D721Med (cell line): ENCODE results near the gene TRIM63.
A peak's percentile ranks its signal among the peaks of the same experiment; 100 is the strongest.

Experiments
- DNase-seq: peaks from one replicate; pipeline ENCODE4 v3.0.0; 2011; ENCODE audit warnings: low spot score; ENCODE audit not compliant: insufficient read length
- FAIRE-seq: peaks from 2 replicates; lab custom pipeline; 2011; peaks lifted over from hg19 to GRCh38; lab: Jason Lieb, UNC
- TF ChIP-seq, protein P1 (sequence below): IDR thresholded peaks from 2 replicates; pipeline ENCODE4 v1.5.1; 2012; ENCODE audit warnings: mild to moderate bottlenecking, control low read depth; ENCODE audit not compliant: insufficient read depth; ENCODE audit errors: missing control alignments

The TRIM63 gene

GRCh38 chr1:26025517-26025916 is 41.9 kb downstream of the TRIM63 start:
- TF ChIP-seq, protein P1, sequence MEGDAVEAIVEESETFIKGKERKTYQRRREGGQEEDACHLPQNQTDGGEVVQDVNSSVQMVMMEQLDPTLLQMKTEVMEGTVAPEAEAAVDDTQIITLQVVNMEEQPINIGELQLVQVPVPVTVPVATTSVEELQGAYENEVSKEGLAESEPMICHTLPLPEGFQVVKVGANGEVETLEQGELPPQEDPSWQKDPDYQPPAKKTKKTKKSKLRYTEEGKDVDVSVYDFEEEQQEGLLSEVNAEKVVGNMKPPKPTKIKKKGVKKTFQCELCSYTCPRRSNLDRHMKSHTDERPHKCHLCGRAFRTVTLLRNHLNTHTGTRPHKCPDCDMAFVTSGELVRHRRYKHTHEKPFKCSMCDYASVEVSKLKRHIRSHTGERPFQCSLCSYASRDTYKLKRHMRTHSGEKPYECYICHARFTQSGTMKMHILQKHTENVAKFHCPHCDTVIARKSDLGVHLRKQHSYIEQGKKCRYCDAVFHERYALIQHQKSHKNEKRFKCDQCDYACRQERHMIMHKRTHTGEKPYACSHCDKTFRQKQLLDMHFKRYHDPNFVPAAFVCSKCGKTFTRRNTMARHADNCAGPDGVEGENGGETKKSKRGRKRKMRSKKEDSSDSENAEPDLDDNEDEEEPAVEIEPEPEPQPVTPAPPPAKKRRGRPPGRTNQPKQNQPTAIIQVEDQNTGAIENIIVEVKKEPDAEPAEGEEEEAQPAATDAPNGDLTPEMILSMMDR, result no peak
- no peak for FAIRE-seq
- no peak for DNase-seq

GRCh38 chr1:26025060-26025459 is 42.4 kb downstream of the TRIM63 start:
- DNase-seq (no peak), FAIRE-seq (no peak)
- TF ChIP-seq, protein P1, result no peak

DNA sequence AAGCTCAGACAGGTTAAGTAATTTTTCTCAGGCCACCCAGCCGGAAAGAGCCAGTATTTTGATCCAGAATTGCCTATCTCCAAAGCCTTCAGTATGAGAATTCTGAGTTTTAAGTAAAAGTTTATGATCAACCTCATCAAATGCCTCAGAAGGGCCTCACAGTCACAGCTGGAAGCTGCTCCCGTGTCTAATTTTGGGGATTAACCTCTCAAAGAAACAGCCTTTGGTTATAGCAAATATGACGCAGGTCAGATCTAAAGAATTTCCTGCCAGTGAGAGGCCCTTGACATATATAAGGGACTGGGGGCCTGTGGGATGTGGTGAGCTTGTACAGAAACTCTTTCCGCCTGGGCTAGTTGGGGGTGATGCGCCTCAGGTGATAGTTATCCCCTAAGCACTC is 43.6 kb downstream of the TRIM63 start:
- DNase-seq (no peak), FAIRE-seq (no peak)
- TF ChIP-seq, protein P1, result no peak

DNA sequence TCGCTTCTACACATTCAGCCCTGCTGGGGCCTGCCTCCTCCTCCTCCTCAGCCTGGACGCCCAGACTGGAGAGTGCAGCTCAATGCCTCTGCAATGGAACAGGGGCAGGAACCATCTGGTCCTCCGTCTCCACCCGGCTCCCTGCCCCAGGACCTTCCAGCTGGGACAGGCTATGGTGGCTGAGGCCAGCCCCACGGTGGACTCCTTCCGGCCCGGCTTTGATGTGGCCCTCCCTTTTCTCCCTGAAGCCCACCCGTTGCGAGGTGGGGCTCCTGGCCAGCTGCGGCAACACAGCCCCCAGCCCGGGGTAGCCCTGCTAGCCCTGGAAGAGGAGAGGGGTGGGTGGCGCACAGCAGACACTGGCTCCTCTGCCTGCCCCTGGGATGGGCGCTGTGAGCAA is 44.4 kb downstream of the TRIM63 start:
- TF ChIP-seq, protein P1, result no peak
- DNase-seq (no peak), FAIRE-seq (no peak)

GRCh38 chr1:26022404-26022779 is 45.0 kb downstream of the TRIM63 start:
- no peak for DNase-seq
- FAIRE-seq, result no peak
- TF ChIP-seq, protein P1, result no peak

DNA sequence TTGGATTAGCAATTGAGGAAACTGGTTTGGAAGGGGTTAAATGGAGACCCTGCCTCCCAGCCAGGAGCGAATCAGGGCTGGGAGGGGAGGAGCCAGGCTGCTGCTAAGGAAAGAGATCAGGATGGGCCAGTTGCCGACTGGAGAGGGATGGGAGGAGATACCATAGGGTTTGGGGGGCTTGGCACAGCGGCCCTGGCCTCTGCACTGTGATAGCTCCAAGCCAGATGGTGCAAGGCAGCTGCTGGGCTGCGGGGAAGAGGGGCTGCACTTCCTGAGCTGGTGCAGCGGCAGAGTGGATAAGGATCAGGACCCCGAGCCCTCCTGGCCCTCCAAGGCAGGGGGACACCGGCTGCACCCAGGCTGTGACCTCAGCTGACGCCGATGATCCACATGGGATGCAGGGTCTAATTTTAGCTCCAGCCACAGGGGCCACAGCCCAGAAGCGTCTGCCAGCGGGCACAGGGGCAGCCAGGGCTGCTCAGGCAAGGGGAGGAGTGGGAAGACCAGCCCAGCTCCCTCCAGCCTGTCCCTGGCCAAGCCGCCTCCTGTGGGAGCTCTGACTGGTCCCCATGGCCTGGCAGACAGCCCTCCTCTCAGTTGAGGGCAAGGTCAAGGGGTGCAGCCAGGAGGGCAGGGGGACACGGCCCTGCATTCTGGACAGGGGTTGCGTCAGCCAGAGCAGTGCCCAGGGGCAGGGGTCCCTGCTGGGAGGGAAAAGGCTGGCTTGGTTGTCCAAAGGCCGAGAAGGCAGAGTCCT is 45.6 kb downstream of the TRIM63 start, which contains the start of gene EXTL1:
Gene EXTL1 (plus strand): TSS at position 129 of the 757 bp plus-strand sequence. CDS start 872 bp downstream, outside the sequence.
- DNase-seq (peak; percentile 57), FAIRE-seq (no peak)
- TF ChIP-seq, protein P1, result no peak

- TF ChIP-seq, protein P1, result no peak
- FAIRE-seq, result no peak
- DNase-seq, result no peak
Measured at GRCh38 chr1:26020941-26021646, 46.3 kb downstream of the TRIM63 start.
